ENCODE data around the gene SPRED3.

Gene SPRED3

GRCh38 chr19:38443458-38443999 lies 55.0 kb downstream of the SPRED3 start:
- TF ChIP-seq CTCF (IDR thresholded peaks at IDR 0.05; ENCODE audit: control extremely low read depth, extremely low read depth, low read depth, missing control alignments), result no peak
- ChIA-PET POLR2A (no interaction called here), CTCF (interaction anchor here (4.8 kb wide), 1 partner anchor 40 kb away, joined by 15 read pairs; the partner anchor contains the start of gene FAM98C)
- DNase-seq (ENCODE audit: extremely low spot score), result no peak

GRCh38 chr19:38444026-38444425 lies 55.5 kb downstream of the SPRED3 start:
- CTCF ChIA-PET, result interaction anchor here (1.1 to 4.8 kb wide), 2 partner anchors 41 to 492 kb away, joined by 3 to 15 read pairs; partner anchors contain the start of gene FAM98C
- DNase-seq (ENCODE audit: extremely low spot score), result no peak
- POLR2A ChIA-PET, result no interaction called here
- no peak for TF ChIP-seq CTCF (IDR thresholded peaks at IDR 0.05; ENCODE audit: control extremely low read depth, extremely low read depth, low read depth, missing control alignments)

GRCh38 chr19:38445362-38445761 lies 56.9 kb downstream of the SPRED3 start:
- ChIA-PET POLR2A (no interaction called here), CTCF (interaction anchor here (1.1 to 4.8 kb wide), 3 partner anchors 42 to 490 kb away, joined by 3 to 15 read pairs (median 4); partner anchors contain the start of gene FAM98C)
- TF ChIP-seq CTCF (IDR thresholded peaks at IDR 0.05; ENCODE audit: control extremely low read depth, extremely low read depth, low read depth, missing control alignments), result no peak
- DNase-seq (ENCODE audit: extremely low spot score), result no peak

GRCh38 chr19:38448225-38448624 lies 59.7 kb downstream of the SPRED3 start:
- no peak for DNase-seq (ENCODE audit: extremely low spot score)
- no peak for TF ChIP-seq CTCF (IDR thresholded peaks at IDR 0.05; ENCODE audit: control extremely low read depth, extremely low read depth, low read depth, missing control alignments)
- ChIA-PET CTCF (no interaction called here), POLR2A (no interaction called here)
